NCI-H2227 (cell line): ENCODE measurements around the gene ASAP2.

Experiments used
- DNase-seq: peaks from one replicate; lab custom pipeline; 2025; ENCODE audit not compliant: unreplicated experiment; lab: John Stamatoyannopoulos, UW

Gene ASAP2

GRCh38 chr2:9205963-9206948 lies at the start of gene ASAP2:
TSS of gene ASAP2 (plus strand) at chr2:9206812. CDS start at chr2:9207105, 293 bp downstream.
- peak; percentile 86 for DNase-seq

- DNase-seq, result no peak
Observed at GRCh38 chr2:9158786-9159779, 47.5 kb upstream of the ASAP2 start.

- DNase-seq, result no peak
Observed at GRCh38 chr2:9160732-9161131, 45.9 kb upstream of the ASAP2 start.

GRCh38 chr2:9162841-9163240 lies 43.8 kb upstream of the ASAP2 start:
- DNase-seq, result no peak

- DNase-seq, result no peak
Observed at GRCh38 chr2:9163306-9164111, 43.1 kb upstream of the ASAP2 start.

- no peak for DNase-seq
Observed at GRCh38 chr2:9164112-9164608, 42.5 kb upstream of the ASAP2 start.

GRCh38 chr2:9165625-9166024 lies 41.0 kb upstream of the ASAP2 start:
- no peak for DNase-seq

GRCh38 chr2:9166579-9167377 lies 39.8 kb upstream of the ASAP2 start:
- DNase-seq, result no peak

GRCh38 chr2:9167718-9168657 lies 38.6 kb upstream of the ASAP2 start:
- DNase-seq, result no peak

GRCh38 chr2:9168821-9169221 lies 37.8 kb upstream of the ASAP2 start:
- DNase-seq, result no peak

- DNase-seq, result no peak
Observed at GRCh38 chr2:9169349-9170107, 37.1 kb upstream of the ASAP2 start.

GRCh38 chr2:9170458-9171130 lies 36.0 kb upstream of the ASAP2 start:
- DNase-seq, result no peak

- DNase-seq, result peak; percentile 40
Observed at GRCh38 chr2:9174771-9175437, 31.7 kb upstream of the ASAP2 start.

GRCh38 chr2:9178110-9178903 lies 28.3 kb upstream of the ASAP2 start:
- DNase-seq, result no peak

- no peak for DNase-seq
Observed at GRCh38 chr2:9178904-9179571, 27.6 kb upstream of the ASAP2 start.
